Astrocyte (in vitro differentiated cells and primary cell): ENCODE measurements around the gene PPP6R2. TPM values are rescaled to one million over a fixed set of nuclear protein-coding genes. Genes with fewer than 3 reads are reported as not detected.

ENCODE experiments used
- DNase-seq: peaks from one replicate; pipeline ENCODE4 v3.0.0-alpha.2; 2010; ENCODE audit warnings: low read depth
- FAIRE-seq: peaks from 2 replicates; lab custom pipeline; 2011; peaks lifted over from hg19 to GRCh38; lab: Jason Lieb, UNC
- H2AFZ ChIP-seq: 2 replicates; pipeline ENCODE4 v1.6.0; 2012; ENCODE audit warnings: low read depth, low read length, inconsistent platforms
- H3K27ac ChIP-seq: 2 replicates; pipeline ENCODE4 v1.5.1; 2011; ENCODE audit warnings: low read depth, low read length, inconsistent platforms
- H3K27me3 ChIP-seq: 2 replicates; pipeline ENCODE4 v1.6.0; 2011; ENCODE audit warnings: low read length, inconsistent platforms; ENCODE audit not compliant: insufficient read depth
- H3K36me3 ChIP-seq: 2 replicates; pipeline ENCODE4 v1.5.1; 2011; ENCODE audit warnings: low read length, inconsistent platforms; ENCODE audit not compliant: insufficient read depth
- H3K4me1 ChIP-seq: 2 replicates; pipeline ENCODE4 v1.5.1; 2011; ENCODE audit warnings: low read length, inconsistent platforms; ENCODE audit not compliant: insufficient read depth
- H3K4me2 ChIP-seq: 2 replicates; pipeline ENCODE4 v1.6.0; 2012; ENCODE audit warnings: low read length, inconsistent platforms
- H3K4me3 ChIP-seq: 2 replicates; pipeline ENCODE4 v1.5.1; 2011; ENCODE audit warnings: low read depth, mild to moderate bottlenecking, low read length, inconsistent platforms; ENCODE audit not compliant: insufficient read depth
- H3K79me2 ChIP-seq: 2 replicates; pipeline ENCODE4 v1.6.0; 2012; ENCODE audit warnings: mild to moderate bottlenecking, low read length, inconsistent platforms; ENCODE audit not compliant: insufficient read depth
- H3K9ac ChIP-seq: 2 replicates; pipeline ENCODE4 v1.6.0; 2012; ENCODE audit warnings: mild to moderate bottlenecking, low read length, inconsistent platforms
- H3K9me3 ChIP-seq: 2 replicates; pipeline ENCODE4 v1.5.1; 2012; ENCODE audit warnings: low read depth, mild to moderate bottlenecking, low read length, inconsistent platforms; ENCODE audit not compliant: insufficient read depth
- H4K20me1 ChIP-seq: 2 replicates; pipeline ENCODE4 v1.6.0; 2012; ENCODE audit warnings: low read length, inconsistent platforms; ENCODE audit not compliant: insufficient read depth
- H3K27ac Mint-ChIP-seq: one replicate; pipeline ENCODE4 v1.8.0; 2021; ENCODE audit warnings: mild to moderate bottlenecking, mixed read lengths; ENCODE audit not compliant: unreplicated experiment
- H3K27me3 Mint-ChIP-seq: one replicate; pipeline ENCODE4 v1.8.0; 2021; ENCODE audit warnings: low read depth, mixed read lengths; ENCODE audit not compliant: unreplicated experiment
- H3K36me3 Mint-ChIP-seq: one replicate; pipeline ENCODE4 v1.8.0; 2021; ENCODE audit warnings: low read depth, mixed read lengths; ENCODE audit not compliant: unreplicated experiment
- H3K4me1 Mint-ChIP-seq: one replicate; pipeline ENCODE4 v1.8.0; 2021; ENCODE audit warnings: low read depth, mixed read lengths; ENCODE audit not compliant: unreplicated experiment
- H3K4me3 Mint-ChIP-seq: one replicate; pipeline ENCODE4 v1.8.0; 2021; ENCODE audit warnings: mild to moderate bottlenecking, moderate library complexity, mixed read lengths; ENCODE audit not compliant: unreplicated experiment
- H3K9me3 Mint-ChIP-seq: one replicate; pipeline ENCODE4 v1.8.0; 2021; ENCODE audit warnings: mild to moderate bottlenecking, mixed read lengths; ENCODE audit not compliant: unreplicated experiment
- EZH2 ChIP-seq: IDR thresholded peaks from 2 replicates; pipeline ENCODE4 v1.6.1; 2012; ENCODE audit warnings: mild to moderate bottlenecking, low read length, inconsistent platforms; ENCODE audit not compliant: insufficient read depth
- total RNA-seq: library from RNA; stranded (reverse); gene quantifications from 2 replicates; pipeline ENCODE4 v1.2.1, GENCODE V29; 2021
- TF ChIP-seq, protein P1 (sequence below): IDR thresholded peaks from 2 replicates; pipeline ENCODE4 v1.5.1; 2011; ENCODE audit warnings: low read depth, mild to moderate bottlenecking, inconsistent platforms, low read length, moderate library complexity; ENCODE audit not compliant: insufficient read depth

Gene PPP6R2
- total RNA-seq, 1 donor from 2014 or later = 48.3 TPM

DNA sequence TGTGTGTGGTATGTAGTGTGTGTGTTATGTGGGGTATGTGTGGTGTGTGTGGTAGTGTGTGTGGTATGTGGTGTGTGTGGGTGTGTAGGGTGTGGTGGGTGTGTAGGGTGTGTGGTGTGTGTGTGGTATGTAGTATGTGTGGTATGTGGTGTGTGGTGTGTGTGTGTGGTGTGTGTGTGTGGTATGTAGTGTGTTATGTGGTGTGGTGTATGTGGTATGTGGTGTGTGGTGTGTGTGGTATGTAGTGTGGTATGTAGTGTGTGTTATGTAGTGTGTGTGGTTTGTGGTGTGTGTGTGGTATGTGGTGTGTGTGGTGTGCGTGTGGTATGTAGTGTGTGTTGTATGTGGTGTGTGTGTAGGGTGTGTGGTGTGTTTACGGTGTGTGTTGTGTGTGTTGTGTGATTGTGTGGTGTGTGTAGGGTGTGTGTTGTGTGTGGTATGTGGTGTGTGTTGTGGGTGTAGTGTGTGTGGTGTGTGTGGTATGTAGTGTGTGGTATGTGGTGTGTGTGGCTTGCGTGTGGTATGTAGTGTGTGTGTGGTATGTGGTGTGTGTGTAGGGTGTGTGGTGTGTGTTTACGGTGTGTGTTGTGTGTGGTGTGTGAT, 4.2 kb upstream of the PPP6R2 start:
- Histone ChIP-seq H3K4me1 (peaks cover 6% of the 10 kb centered on the region), H3K36me3 (no peaks in the 10 kb centered on the region), H3K9me3 (peaks cover 11% of the 10 kb centered on the region), H3K27ac (no peak overlapping the region), H3K4me3 (no peak overlapping the region), H3K79me2 (peaks cover 6% of the 10 kb centered on the region), H3K4me2 (no peak overlapping the region), H2AFZ (no peak overlapping the region), H3K9ac (no peak overlapping the region), H3K27me3 (no peaks in the 10 kb centered on the region), H4K20me1 (peaks cover 24% of the 10 kb centered on the region)
- Mint-ChIP-seq H3K27ac (no peak overlapping the region), H3K36me3 (no peaks in the 10 kb centered on the region), H3K9me3 (no peaks in the 10 kb centered on the region), H3K4me1 (no peaks in the 10 kb centered on the region), H3K27me3 (no peaks in the 10 kb centered on the region), H3K4me3 (no peak overlapping the region)
- peak; percentile 52 for DNase-seq
- TF ChIP-seq, protein P1, sequence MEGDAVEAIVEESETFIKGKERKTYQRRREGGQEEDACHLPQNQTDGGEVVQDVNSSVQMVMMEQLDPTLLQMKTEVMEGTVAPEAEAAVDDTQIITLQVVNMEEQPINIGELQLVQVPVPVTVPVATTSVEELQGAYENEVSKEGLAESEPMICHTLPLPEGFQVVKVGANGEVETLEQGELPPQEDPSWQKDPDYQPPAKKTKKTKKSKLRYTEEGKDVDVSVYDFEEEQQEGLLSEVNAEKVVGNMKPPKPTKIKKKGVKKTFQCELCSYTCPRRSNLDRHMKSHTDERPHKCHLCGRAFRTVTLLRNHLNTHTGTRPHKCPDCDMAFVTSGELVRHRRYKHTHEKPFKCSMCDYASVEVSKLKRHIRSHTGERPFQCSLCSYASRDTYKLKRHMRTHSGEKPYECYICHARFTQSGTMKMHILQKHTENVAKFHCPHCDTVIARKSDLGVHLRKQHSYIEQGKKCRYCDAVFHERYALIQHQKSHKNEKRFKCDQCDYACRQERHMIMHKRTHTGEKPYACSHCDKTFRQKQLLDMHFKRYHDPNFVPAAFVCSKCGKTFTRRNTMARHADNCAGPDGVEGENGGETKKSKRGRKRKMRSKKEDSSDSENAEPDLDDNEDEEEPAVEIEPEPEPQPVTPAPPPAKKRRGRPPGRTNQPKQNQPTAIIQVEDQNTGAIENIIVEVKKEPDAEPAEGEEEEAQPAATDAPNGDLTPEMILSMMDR = no peak
- no peak for TF ChIP-seq EZH2
- FAIRE-seq = peak; percentile 13

DNA sequence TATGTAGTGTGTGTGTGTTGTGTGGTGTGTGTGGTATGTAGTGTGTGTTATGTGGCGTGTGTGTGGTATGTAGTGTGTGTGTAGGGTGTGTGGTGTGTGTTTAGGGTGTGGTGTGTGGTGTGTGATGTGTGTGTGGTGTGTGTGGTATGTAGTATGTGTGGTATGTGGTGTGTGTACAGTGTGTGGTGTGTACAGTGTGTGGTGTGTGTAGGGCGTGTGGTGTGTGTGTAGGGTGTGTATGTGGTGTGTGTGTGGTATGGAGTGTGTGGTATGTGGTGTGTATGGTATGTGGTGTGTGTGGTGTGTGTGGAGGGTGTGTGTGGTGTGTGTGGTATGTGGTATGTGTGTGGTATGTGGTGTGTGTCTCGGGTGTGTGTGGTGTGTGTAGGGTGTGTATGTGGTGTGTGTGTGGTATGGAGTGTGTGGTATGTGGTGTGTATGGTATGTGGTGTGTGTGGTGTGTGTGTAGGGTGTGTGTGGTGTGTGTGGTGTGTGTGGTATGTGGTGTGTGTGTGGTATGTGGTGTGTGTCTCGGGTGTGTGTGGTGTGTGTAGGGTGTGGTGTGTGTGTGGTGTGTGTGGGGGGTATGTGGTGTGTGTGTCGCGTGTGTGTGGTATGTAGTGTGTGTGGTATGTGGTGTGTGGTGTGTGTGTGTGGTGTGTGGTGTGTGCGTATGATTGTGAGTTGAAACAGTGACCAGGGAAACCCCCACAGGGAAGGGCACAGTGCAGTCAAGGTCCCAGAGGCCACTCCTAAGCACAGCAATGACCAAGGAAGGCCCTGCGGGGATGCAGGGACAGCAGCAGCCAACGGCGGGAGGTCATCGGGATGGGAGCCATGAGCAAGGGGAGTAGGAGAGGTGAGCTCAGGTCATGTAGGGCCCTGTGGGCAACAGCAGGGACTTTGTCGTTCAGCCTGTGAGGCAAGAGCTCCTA, 2.9 kb upstream of the PPP6R2 start:
- H3K9me3 ChIP-seq = peaks cover 11% of the 10 kb centered on the region
- no peak overlapping the region for H3K4me3 Mint-ChIP-seq
- no peak overlapping the region for H3K9ac ChIP-seq
- H3K4me1 ChIP-seq = peaks cover 6% of the 10 kb centered on the region
- no peak overlapping the region for H3K27ac Mint-ChIP-seq
- no peaks in the 10 kb centered on the region for H3K36me3 Mint-ChIP-seq
- DNase-seq (peak; percentile 44), FAIRE-seq (peak; percentile 47)
- no peaks in the 10 kb centered on the region for H3K9me3 Mint-ChIP-seq
- TF ChIP-seq, protein P1 = no peak
- TF ChIP-seq EZH2 = no peak
- H3K79me2 ChIP-seq = peaks cover 6% of the 10 kb centered on the region
- H4K20me1 ChIP-seq = peaks cover 24% of the 10 kb centered on the region
- no peaks in the 10 kb centered on the region for H3K36me3 ChIP-seq
- H2AFZ ChIP-seq = no peak overlapping the region
- H3K27ac ChIP-seq = no peak overlapping the region
- H3K4me3 ChIP-seq = no peak overlapping the region
- H3K27me3 Mint-ChIP-seq = no peaks in the 10 kb centered on the region
- no peaks in the 10 kb centered on the region for H3K27me3 ChIP-seq
- H3K4me1 Mint-ChIP-seq = no peaks in the 10 kb centered on the region
- no peak overlapping the region for H3K4me2 ChIP-seq
